ENCODE measurements around the gene ATP9A. TPM values are rescaled to one million over a fixed set of nuclear protein-coding genes. Genes with fewer than 3 reads are reported as not detected.
"Not testable (repeated sequence)": the region's sequence is repeated elsewhere in the genome, so short reads cannot be mapped to it uniquely, and the experiment has no call there.

The ATP9A gene
- total and polyA plus RNA-seq, 2 donors (not counting 3 experiments of a cell fraction or from before 2014, with no cell fraction given): 20.9 to 41.5 TPM

DNA sequence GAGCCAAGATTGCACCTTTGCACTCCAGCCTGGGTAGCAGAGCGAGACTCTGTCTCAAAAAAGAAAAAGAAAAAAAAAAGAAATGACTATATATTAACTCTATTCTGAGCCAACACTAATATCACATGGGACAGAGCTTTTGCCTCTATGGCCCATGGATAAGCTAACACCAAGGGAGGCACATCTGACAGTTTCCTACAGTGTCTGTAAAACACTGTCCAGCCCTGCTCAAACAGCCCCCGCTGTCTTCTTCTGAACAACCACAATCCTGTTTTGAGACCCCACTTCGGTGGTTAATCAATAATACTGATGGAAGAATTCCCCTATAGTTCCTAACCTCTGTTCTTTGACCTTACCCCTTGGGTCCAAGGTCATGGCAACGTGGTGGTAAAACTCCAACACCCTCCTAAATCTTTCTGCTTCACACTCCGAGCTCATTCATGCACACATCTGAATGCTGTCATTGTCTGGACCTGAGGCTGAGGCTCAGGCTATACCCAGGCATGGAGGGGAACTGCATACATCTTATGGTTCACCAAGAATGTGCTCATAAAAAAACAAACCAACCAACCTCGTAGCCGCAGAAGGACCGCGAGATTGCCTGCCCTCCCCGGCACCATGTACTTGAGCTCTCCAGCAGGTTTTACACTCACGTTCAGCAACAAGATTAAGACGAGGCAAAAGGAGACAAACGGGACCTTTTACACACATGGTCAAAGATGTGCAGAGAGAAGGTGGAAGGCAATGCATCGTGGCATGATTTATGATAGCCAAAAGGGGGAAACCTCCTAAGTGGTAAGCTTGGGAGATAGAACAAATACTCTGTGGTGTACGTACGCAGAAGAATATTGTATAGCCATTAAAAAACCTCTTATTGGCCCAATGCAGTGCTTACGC, 120.3 kb downstream of the ATP9A start:
- Histone ChIP-seq H4K20me1 (replicated peaks; ENCODE audit: control insufficient read depth, extremely low read depth, insufficient read depth, low read length) (no peaks in the 10 kb centered on the region), H3K36me3 (ENCODE audit: control insufficient read depth in 2 of 2, extremely low read depth in 1 of 2, insufficient read depth in 2 of 2, low read length in 2 of 2) (peaks cover 0 to 4% of the 10 kb centered on the region in 2 experiments), H3K9me3 (replicated peaks; ENCODE audit: control insufficient read depth, insufficient read depth, low read length) (no peaks in the 10 kb centered on the region), H3K4me3 (replicated peaks in 1 of 3; ENCODE audit: insufficient read depth in 1 of 3, low read depth in 1 of 3, low read length in 3 of 3) (no peak overlapping the region), H3K9me1 (replicated peaks; ENCODE audit: control insufficient read depth, extremely low read depth, insufficient read depth, low read length) (no peaks in the 10 kb centered on the region), H3K27ac (ENCODE audit: insufficient read depth, low read depth, low read length) (no peak overlapping the region), H3K9ac (replicated peaks; ENCODE audit: extremely low read depth, insufficient read depth, low read length) (no peak overlapping the region), H3K79me2 (ENCODE audit: control insufficient read depth, insufficient read depth, low read length) (no peaks in the 10 kb centered on the region), H2AFZ (ENCODE audit: low read depth, low read length) (no peak overlapping the region), H3K27me3 (ENCODE audit: control insufficient read depth in 2 of 2, insufficient read depth in 2 of 2, low read length in 2 of 2) (no peaks in the 10 kb centered on the region), H3K4me1 (ENCODE audit: control insufficient read depth, extremely low read depth, insufficient read depth, low read length) (peaks cover 21% of the 10 kb centered on the region), H3K4me2 (ENCODE audit: insufficient read depth, low read length) (no peak overlapping the region)
- DNase-seq (ENCODE audit: low read depth, low spot score) (no peak), FAIRE-seq (no peak)
- TF ChIP-seq POLR2AphosphoS5 (IDR thresholded peaks at IDR 0.05; ENCODE audit: insufficient read depth, low read depth, low read length): no peak
- TF ChIP-seq, protein P1, sequence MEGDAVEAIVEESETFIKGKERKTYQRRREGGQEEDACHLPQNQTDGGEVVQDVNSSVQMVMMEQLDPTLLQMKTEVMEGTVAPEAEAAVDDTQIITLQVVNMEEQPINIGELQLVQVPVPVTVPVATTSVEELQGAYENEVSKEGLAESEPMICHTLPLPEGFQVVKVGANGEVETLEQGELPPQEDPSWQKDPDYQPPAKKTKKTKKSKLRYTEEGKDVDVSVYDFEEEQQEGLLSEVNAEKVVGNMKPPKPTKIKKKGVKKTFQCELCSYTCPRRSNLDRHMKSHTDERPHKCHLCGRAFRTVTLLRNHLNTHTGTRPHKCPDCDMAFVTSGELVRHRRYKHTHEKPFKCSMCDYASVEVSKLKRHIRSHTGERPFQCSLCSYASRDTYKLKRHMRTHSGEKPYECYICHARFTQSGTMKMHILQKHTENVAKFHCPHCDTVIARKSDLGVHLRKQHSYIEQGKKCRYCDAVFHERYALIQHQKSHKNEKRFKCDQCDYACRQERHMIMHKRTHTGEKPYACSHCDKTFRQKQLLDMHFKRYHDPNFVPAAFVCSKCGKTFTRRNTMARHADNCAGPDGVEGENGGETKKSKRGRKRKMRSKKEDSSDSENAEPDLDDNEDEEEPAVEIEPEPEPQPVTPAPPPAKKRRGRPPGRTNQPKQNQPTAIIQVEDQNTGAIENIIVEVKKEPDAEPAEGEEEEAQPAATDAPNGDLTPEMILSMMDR (IDR thresholded peaks at IDR 0.05; ENCODE audit: extremely low read depth in 1 of 2, insufficient read depth in 1 of 2, low read depth in 1 of 2, low read length in 2 of 2): no peak
- no peak for TF ChIP-seq EZH2 (IDR thresholded peaks at IDR 0.05; ENCODE audit: borderline replicate concordance, low read depth, low read length, severe bottlenecking)
- CTCF ChIA-PET: interaction anchor here (0.9 to 3.2 kb wide), 2 partner anchors 8 to 53 kb away, joined by 3 to 11 read pairs; no protein-coding TSS in a partner anchor
- dilution Hi-C loops (cut with MboI; ENCODE audit: extremely low pct_ligation_motif_present, low sequenced_read_pairs): no loop called here
- POLR2A ChIA-PET: no interaction called here
- BruUV-seq (replicated peaks): no TSS peak
- intact Hi-C loops (cut with micrococcal nuclease): no loop called here

DNA sequence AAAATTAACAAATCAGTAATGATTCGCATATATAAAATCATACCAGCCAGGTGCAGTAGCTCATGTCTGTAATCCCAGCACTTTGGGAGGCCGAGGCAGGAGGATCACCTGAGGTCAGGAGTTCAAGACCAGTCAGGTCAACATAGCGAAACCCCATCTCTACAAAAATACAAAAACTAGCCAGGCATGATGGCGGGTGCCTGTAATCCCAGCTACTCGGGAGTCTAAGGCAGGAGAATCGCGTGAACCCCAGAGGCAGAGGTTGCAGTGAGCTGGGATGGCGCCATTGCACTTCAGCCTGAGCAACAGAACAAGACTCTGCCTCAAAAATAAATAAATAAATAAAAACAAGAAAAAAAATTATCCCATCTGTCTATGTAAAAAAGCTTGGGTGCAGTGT, 124.4 kb downstream of the ATP9A start:
- H3K27ac ChIP-seq (ENCODE audit: insufficient read depth, low read depth, low read length); H3K36me3 ChIP-seq (ENCODE audit: control insufficient read depth in 2 of 2, extremely low read depth in 1 of 2, insufficient read depth in 2 of 2, low read length in 2 of 2); POLR2A ChIA-PET; H3K4me1 ChIP-seq (ENCODE audit: control insufficient read depth, extremely low read depth, insufficient read depth, low read length); BruUV-seq (replicated peaks); H3K4me3 ChIP-seq (replicated peaks in 1 of 3; ENCODE audit: insufficient read depth in 1 of 3, low read depth in 1 of 3, low read length in 3 of 3); H3K79me2 ChIP-seq (ENCODE audit: control insufficient read depth, insufficient read depth, low read length); FAIRE-seq; H3K27me3 ChIP-seq (ENCODE audit: control insufficient read depth in 2 of 2, insufficient read depth in 2 of 2, low read length in 2 of 2); H4K20me1 ChIP-seq (replicated peaks; ENCODE audit: control insufficient read depth, extremely low read depth, insufficient read depth, low read length); DNase-seq (ENCODE audit: low read depth, low spot score); H3K4me2 ChIP-seq (ENCODE audit: insufficient read depth, low read length); H3K9ac ChIP-seq (replicated peaks; ENCODE audit: extremely low read depth, insufficient read depth, low read length); dilution Hi-C loops (cut with MboI; ENCODE audit: extremely low pct_ligation_motif_present, low sequenced_read_pairs); H3K9me3 ChIP-seq (replicated peaks; ENCODE audit: control insufficient read depth, insufficient read depth, low read length); H3K9me1 ChIP-seq (replicated peaks; ENCODE audit: control insufficient read depth, extremely low read depth, insufficient read depth, low read length); H2AFZ ChIP-seq (ENCODE audit: low read depth, low read length); intact Hi-C loops (cut with micrococcal nuclease): not testable (repeated sequence)
- CTCF ChIA-PET: interaction anchor here (1.0 to 2.0 kb wide), 6 partner anchors 14 to 440 kb away, joined by 3 to 11 read pairs (median 4); no protein-coding TSS in a partner anchor
